ENCODE measurements around the gene FGD3. TPM values are rescaled to one million over a fixed set of nuclear protein-coding genes. Genes with fewer than 3 reads are reported as not detected.

FGD3 gene
- total RNA-seq, 1 experiment from 2014 or later = 26.6 TPM

DNA sequence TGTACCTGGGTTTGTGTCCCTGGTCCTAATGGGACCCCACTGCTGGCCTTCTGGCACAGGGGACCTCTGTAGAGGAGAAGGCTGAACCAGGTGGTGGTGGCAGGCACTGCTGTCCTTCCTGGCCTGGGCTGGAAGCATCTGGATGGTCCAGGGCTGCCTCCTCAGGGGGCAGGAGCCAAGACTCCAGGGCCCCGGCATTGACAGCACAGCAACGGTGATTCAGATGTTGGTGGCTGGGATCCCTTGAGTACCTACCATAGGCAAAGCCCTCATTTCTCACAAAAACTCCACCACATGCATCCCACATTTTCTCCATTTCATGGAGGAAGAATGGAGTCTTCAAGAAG lies 15.0 kb downstream of the FGD3 start:
- Mint-ChIP-seq H3K9me3 (ENCODE audit: unreplicated experiment) (no peaks in the 10 kb centered on the region), H3K27me3 (ENCODE audit: insufficient read depth, unreplicated experiment) (no peaks in the 10 kb centered on the region), H3K27ac (ENCODE audit: unreplicated experiment) (no peak overlapping the region), H3K36me3 (ENCODE audit: insufficient read depth, unreplicated experiment) (peaks cover 4% of the 10 kb centered on the region), H3K4me1 (ENCODE audit: low read depth, unreplicated experiment) (peaks cover 5% of the 10 kb centered on the region), H3K4me3 (ENCODE audit: unreplicated experiment) (no peak overlapping the region)
- H3K27me3 ChIP-seq (replicated peaks; ENCODE audit: control insufficient read depth, insufficient read depth, low read length) = no peaks in the 10 kb centered on the region
- CTCF ChIA-PET = interaction anchor here (0.7 kb wide), 1 partner anchor 109 kb away, joined by 6 read pairs; no protein-coding TSS in a partner anchor
- POLR2A ChIA-PET = no interaction called here
- intact Hi-C loops (cut with micrococcal nuclease; ENCODE audit: unreplicated experiment) = no loop called here
- no peak for DNase-seq
- BruUV-seq (replicated peaks) = no TSS peak
- H3K4me3 ChIP-seq (ENCODE audit: low read depth, low read length) = no peak overlapping the region
- no peaks in the 10 kb centered on the region for H3K9me3 ChIP-seq
- peaks cover 10% of the 10 kb centered on the region; the same call in 1 of the 2 replicates for H3K4me1 ChIP-seq
- H3K36me3 ChIP-seq (ENCODE audit: control insufficient read depth, insufficient read depth, low read length) = no peaks in the 10 kb centered on the region
- TF ChIP-seq, protein P1, sequence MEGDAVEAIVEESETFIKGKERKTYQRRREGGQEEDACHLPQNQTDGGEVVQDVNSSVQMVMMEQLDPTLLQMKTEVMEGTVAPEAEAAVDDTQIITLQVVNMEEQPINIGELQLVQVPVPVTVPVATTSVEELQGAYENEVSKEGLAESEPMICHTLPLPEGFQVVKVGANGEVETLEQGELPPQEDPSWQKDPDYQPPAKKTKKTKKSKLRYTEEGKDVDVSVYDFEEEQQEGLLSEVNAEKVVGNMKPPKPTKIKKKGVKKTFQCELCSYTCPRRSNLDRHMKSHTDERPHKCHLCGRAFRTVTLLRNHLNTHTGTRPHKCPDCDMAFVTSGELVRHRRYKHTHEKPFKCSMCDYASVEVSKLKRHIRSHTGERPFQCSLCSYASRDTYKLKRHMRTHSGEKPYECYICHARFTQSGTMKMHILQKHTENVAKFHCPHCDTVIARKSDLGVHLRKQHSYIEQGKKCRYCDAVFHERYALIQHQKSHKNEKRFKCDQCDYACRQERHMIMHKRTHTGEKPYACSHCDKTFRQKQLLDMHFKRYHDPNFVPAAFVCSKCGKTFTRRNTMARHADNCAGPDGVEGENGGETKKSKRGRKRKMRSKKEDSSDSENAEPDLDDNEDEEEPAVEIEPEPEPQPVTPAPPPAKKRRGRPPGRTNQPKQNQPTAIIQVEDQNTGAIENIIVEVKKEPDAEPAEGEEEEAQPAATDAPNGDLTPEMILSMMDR (IDR thresholded peaks at IDR 0.05; ENCODE audit: insufficient read depth in 1 of 2, low read depth in 1 of 2, low read length in 1 of 2, severe bottlenecking in 1 of 2, unreplicated experiment in 1 of 2) = no peak

DNA sequence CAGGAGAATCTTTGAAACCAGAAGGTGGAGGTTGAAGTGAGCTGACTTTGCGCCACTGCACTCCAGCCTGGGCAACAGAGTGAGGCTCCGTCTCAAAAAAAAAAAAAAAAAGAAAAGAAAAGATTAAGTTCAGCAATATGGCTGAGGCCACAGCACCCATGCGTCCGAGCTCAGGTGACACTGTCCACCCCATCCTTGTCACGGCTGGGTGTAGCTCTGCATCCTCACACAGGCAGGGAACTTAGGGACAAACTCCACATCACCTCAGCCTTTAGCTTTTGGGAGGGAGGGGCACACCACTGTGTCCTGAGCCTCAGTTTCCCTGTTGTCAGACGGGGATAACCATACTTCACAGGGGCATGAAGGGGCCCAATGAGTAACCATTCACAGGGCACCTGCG lies 15.5 kb downstream of the FGD3 start:
- DNase-seq = no peak
- H3K27me3 Mint-ChIP-seq (ENCODE audit: insufficient read depth, unreplicated experiment) = no peaks in the 10 kb centered on the region
- H3K4me1 ChIP-seq = peaks cover 10% of the 10 kb centered on the region; the same call in 1 of the 2 replicates
- peaks cover 4% of the 10 kb centered on the region for H3K36me3 Mint-ChIP-seq (ENCODE audit: insufficient read depth, unreplicated experiment)
- intact Hi-C loops (cut with micrococcal nuclease; ENCODE audit: unreplicated experiment) = no loop called here
- no peaks in the 10 kb centered on the region for H3K36me3 ChIP-seq (ENCODE audit: control insufficient read depth, insufficient read depth, low read length)
- H3K9me3 ChIP-seq = no peaks in the 10 kb centered on the region
- POLR2A ChIA-PET = no interaction called here
- TF ChIP-seq, protein P1 (IDR thresholded peaks at IDR 0.05; ENCODE audit: insufficient read depth in 1 of 2, low read depth in 1 of 2, low read length in 1 of 2, severe bottlenecking in 1 of 2, unreplicated experiment in 1 of 2) = no peak
- no peaks in the 10 kb centered on the region for H3K27me3 ChIP-seq (replicated peaks; ENCODE audit: control insufficient read depth, insufficient read depth, low read length)
- H3K27ac Mint-ChIP-seq (ENCODE audit: unreplicated experiment) = no peak overlapping the region
- no peak overlapping the region for H3K4me3 Mint-ChIP-seq (ENCODE audit: unreplicated experiment)
- CTCF ChIA-PET = interaction anchor here (0.7 kb wide), 1 partner anchor 108 kb away, joined by 6 read pairs; no protein-coding TSS in a partner anchor
- BruUV-seq (replicated peaks) = no TSS peak
- peaks cover 5% of the 10 kb centered on the region for H3K4me1 Mint-ChIP-seq (ENCODE audit: low read depth, unreplicated experiment)
- H3K9me3 Mint-ChIP-seq (ENCODE audit: unreplicated experiment) = no peaks in the 10 kb centered on the region
- H3K4me3 ChIP-seq (ENCODE audit: low read depth, low read length) = no peak overlapping the region

DNA sequence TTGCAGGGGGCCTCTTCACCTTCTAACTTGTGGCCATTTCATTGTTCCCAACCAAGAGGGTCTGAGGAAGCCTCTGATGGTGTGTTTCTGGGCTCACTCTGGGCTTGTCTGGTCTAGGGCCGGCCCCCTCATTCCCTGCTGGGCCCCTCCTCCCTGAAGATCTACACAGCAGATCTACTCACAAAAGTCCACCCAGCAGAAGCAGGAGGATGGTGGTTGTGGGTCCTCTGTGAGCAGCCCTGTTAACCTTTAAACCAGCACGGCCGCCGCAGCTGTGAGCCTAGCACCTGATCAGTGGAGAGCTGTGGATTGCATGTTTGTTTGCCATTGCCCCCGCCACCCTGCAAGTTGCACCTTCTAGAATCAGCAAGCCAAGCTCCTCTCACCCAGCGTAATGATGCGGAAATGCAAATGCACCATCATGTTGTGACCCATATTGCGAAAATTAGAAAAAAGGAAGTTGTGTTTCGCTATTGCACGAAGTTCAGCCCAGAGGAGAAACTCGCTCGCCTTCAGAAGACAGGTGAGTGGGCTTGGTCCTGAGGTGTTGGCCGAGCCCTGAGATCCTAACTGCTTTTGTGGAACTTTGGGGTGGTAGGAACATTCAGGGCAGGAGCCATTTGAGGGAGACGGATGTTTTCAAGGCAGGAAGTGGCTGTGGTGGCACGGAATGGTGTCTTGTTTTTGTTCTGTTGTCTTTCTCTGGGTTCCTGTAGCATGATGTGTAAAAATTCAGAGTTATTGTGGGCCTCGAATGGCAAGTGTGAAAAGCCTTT lies 16.7 kb downstream of the FGD3 start:
- Mint-ChIP-seq H3K4me3 (ENCODE audit: unreplicated experiment) (peak overlapping the region; percentile 91), H3K27me3 (ENCODE audit: insufficient read depth, unreplicated experiment) (no peaks in the 10 kb centered on the region), H3K9me3 (ENCODE audit: unreplicated experiment) (no peaks in the 10 kb centered on the region), H3K27ac (ENCODE audit: unreplicated experiment) (peak overlapping the region; percentile 88), H3K36me3 (ENCODE audit: insufficient read depth, unreplicated experiment) (peaks cover 4% of the 10 kb centered on the region), H3K4me1 (ENCODE audit: low read depth, unreplicated experiment) (peaks cover 5% of the 10 kb centered on the region)
- no peaks in the 10 kb centered on the region for H3K9me3 ChIP-seq
- no peaks in the 10 kb centered on the region for H3K27me3 ChIP-seq (replicated peaks; ENCODE audit: control insufficient read depth, insufficient read depth, low read length)
- TF ChIP-seq, protein P1 (IDR thresholded peaks at IDR 0.05; ENCODE audit: insufficient read depth in 1 of 2, low read depth in 1 of 2, low read length in 1 of 2, severe bottlenecking in 1 of 2, unreplicated experiment in 1 of 2) = no peak
- BruUV-seq (replicated peaks) = TSS peak; percentile 75
- POLR2A ChIA-PET = interaction anchor here (1.0 kb wide), 1 partner anchor 10 kb away, joined by 3 read pairs; no protein-coding TSS in a partner anchor
- peaks cover 10% of the 10 kb centered on the region; the same call in 1 of the 2 replicates for H3K4me1 ChIP-seq
- intact Hi-C loops (cut with micrococcal nuclease; ENCODE audit: unreplicated experiment) = loop anchor here (1.0 kb wide), 1 partner anchor 10 kb away; no protein-coding TSS in a partner anchor
- CTCF ChIA-PET = no interaction called here
- H3K4me3 ChIP-seq (ENCODE audit: low read depth, low read length) = peak overlapping the region; percentile 49
- peak; percentile 47 to 77 for DNase-seq
- H3K36me3 ChIP-seq (ENCODE audit: control insufficient read depth, insufficient read depth, low read length) = no peaks in the 10 kb centered on the region
